Gastroesophageal sphincter (tissue), 3 donors: ENCODE measurements around the gene ARFIP1.

ENCODE experiments used
- EP300 ChIP-seq: sonication (generic); formaldehyde crosslinking; IDR thresholded peaks from one replicate; pipeline ENCODE4 v1.6.1; 2017; ENCODE audit warnings: antibody characterized with exemption, mild to moderate bottlenecking
- POLR2A ChIP-seq, 2 donors: fragments of 450-650 bp; IDR thresholded peaks; one replicate each; pipeline ENCODE4 v1.6.1; 2017; ENCODE audit warnings: antibody characterized with exemption in 2 of 2, mild to moderate bottlenecking in 2 of 2, moderate library complexity in 1 of 2
- TF ChIP-seq, protein P1 (sequence below), 4 experiments: fragments of 200-600 bp in 2 of 4; fragments of 450-650 bp in 2 of 4; sonication (generic) in 1 of 4; IDR thresholded peaks; one replicate each; pipeline ENCODE4 v1.5.1; 2017 to 2019; ENCODE audit warnings: antibody characterized with exemption in 4 of 4, mild to moderate bottlenecking in 2 of 4, moderate library complexity in 2 of 4

DNA sequence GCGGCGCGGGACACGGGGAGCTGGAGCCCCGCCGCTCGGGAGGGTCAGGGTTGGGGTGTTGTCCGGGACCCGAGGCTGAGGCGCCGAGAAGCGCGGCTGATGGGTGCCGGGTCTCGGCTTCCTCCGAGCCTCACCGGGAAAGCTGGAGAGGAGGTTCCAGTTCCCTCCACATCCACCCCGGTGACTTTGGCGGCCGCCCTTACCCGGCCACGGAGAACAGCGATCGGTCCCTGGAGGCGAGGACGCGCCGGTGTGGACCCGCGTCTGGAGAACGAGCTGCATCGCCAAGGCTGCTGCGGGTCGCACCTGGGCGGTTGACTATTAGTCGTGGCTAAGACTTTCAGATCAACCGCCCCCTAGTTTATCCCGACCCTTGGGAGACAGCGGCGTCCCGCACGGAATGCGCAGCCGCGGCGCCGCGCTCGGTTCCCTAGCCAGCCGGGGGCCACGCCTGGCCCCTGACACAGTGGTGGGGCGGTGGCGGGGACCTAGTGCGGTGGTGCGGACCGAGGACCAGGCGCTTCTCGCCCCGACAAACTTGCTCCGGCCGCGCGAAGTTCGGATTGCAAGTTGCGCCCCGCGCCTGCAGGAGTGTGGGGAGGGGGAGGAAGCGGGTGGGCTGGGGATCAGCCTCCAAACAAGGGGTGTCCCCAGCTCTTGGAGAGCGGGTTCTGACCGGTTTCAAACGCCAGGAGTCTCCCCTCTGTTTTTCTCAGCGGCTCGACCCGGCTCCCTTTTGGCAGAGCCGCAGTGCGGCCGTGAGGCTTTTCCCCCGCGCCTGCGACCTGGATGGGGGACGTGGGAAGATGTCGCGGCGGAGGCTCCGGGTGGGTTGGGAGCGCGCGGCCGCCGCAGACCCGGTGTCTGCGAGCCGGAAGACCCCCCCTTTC is 156.9 kb downstream of the ARFIP1 start:
- TF ChIP-seq, protein P1, sequence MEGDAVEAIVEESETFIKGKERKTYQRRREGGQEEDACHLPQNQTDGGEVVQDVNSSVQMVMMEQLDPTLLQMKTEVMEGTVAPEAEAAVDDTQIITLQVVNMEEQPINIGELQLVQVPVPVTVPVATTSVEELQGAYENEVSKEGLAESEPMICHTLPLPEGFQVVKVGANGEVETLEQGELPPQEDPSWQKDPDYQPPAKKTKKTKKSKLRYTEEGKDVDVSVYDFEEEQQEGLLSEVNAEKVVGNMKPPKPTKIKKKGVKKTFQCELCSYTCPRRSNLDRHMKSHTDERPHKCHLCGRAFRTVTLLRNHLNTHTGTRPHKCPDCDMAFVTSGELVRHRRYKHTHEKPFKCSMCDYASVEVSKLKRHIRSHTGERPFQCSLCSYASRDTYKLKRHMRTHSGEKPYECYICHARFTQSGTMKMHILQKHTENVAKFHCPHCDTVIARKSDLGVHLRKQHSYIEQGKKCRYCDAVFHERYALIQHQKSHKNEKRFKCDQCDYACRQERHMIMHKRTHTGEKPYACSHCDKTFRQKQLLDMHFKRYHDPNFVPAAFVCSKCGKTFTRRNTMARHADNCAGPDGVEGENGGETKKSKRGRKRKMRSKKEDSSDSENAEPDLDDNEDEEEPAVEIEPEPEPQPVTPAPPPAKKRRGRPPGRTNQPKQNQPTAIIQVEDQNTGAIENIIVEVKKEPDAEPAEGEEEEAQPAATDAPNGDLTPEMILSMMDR (IDR thresholded peaks at IDR 0.05), result no peak
- TF ChIP-seq POLR2A (IDR thresholded peaks at IDR 0.05), result no peak
- no peak for TF ChIP-seq EP300
